NCI-H146 treated with DMSO at 0.1 percent for 48 hours (cell line): ENCODE measurements around the gene SDCCAG8.
A peak's percentile ranks its signal among the peaks of the same experiment; 100 is the strongest.
"Not testable (repeated sequence)": the region's sequence is repeated elsewhere in the genome, so short reads cannot be mapped to it uniquely, and the experiment has no call there.

Source experiments
- DNase-seq: peaks from one replicate; lab custom pipeline; 2025; ENCODE audit not compliant: unreplicated experiment; lab: John Stamatoyannopoulos, UW

SDCCAG8 gene

DNA sequence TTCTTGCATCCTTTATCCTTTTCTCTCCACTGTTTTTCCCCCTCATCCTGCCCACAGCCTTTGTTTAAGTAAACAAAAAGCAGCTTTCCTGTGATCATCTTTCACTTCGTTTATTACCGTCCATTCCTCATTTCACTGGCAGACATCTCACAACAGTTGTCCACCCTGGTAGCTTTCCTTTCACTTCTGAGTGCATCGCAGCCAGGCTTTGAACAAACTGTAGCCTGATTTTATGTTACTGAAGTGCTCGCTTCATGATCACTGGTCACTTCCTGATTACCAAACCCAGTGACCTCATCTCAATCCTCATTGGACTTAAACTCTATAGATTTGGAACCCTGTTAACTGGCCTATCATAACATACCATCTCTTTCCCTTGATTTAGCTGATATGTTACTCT, 67.7 kb downstream of the SDCCAG8 start:
- DNase-seq: no peak

DNA sequence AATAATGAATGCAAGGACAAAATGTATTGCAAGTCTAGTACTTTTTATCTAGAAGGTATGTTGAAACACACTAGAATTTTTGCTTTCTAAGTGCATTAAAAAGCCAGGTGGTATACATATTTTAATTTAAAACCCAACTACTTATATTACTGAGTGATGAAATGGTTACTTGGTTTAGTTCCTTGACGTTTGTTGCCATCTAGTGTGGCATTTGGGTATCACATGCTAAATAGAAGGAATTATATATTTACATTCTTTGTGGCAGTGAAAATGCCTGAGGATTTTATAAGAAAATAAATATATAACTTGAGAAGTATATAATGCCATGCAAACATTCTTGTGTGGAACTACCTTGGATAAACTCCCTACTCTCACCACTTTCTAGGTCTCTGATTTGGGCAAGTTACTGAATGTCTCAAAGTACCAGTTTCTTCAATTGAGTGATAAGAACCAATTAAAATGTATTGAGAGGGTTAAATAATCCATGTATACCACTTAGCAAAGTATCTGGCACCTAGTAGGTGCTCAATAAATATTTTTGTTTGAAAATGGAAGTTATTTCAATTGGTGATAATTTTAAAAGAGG, 69.6 kb downstream of the SDCCAG8 start:
- peak; percentile 22 for DNase-seq

DNA sequence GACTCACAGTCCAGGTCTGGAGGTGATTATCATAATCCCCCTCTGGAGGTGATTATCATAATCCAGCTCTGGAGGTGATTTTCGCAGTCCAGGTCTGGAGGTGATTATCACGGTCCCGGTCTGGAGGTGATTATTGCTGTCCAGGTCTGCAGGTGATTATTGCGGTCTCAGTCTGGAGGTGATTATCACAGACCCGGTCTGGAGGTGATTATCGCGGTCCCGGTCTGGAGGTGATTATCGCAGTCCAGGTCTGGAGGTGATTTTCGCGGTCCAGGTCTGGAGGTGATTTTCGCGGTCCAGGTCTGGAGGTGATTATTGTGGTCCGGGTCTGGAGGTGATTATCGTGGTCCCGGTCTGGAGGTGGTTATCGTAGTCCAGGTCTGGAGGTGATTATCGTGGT, 76.6 kb downstream of the SDCCAG8 start:
- DNase-seq: no peak

DNA sequence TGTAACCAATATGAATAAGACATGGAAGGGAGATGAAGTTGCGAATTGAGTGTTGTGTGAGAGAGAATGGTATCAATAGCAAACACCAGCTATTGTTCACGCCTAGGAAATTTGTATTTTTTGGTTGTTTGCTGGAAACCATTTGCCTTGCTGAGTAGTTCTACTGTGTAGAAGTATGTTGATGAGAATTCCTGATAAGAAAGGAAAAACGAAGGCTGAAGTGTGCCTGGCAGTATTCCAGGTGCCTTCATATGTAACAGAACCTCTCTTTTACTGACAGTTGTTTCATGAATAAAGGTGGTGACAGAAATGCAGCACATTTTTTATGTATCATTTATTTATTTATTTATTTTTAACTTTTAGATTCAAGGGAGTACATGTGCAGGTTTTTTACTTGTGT, 79.5 kb downstream of the SDCCAG8 start:
- DNase-seq: no peak

DNA sequence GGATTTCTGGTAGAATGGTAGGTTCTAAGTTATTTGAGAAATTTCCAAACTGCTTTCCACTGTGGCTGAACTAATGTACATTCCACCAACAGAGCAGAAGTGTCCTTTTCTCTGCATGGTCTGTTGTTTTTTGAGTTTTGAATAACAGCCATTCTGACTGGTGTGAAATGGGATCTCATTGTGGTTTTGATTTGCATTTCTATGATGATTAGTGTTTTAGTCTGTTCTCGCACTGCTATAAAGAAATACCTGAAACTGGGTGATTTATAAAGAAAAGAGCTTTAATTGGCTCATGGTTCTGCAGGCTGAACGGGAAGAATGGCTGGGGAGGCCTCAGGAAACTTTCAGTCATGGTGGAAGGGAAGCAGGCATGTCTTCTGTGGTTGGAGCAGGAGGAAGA, 80.3 kb downstream of the SDCCAG8 start:
- no peak for DNase-seq

DNA sequence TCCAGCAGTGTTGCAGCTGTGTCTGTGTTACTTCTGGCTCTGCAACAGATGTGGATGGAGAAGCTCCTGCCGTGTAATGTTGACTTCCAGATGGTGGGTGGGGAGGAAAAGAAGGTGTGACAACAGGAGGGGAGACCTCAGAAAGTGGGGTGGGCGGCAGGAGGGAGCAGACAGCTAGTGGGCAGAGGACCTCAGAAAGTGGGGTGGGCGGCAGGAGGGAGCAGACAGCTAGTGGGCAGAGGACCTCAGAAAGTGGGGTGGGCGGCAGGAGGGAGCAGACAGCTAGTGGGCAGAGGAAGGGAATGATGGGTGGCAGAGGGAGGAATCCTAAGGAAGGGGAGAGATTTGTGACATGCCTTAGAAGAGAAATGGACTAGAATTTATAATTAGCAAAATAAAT, 83.0 kb downstream of the SDCCAG8 start:
- not testable (repeated sequence) for DNase-seq

DNA sequence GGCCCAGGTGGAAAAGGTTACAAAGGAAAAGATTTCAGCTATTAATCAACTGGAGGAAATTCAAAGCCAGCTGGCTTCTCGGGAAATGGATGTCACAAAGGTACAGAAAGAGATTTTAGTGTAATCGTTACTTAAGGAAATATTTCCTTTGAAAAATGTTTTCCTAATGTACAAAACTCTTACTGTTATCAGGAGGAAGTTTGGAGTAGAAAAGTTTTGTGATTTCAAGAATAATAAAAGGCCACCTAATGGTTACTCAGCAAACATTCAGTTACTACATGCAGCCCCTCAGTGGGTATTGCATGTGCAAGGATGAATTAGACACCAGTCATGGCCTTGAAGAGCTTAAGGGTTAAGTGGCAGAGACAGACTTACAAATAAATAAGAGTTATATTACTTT, 85.2 kb downstream of the SDCCAG8 start:
- DNase-seq: no peak

DNA sequence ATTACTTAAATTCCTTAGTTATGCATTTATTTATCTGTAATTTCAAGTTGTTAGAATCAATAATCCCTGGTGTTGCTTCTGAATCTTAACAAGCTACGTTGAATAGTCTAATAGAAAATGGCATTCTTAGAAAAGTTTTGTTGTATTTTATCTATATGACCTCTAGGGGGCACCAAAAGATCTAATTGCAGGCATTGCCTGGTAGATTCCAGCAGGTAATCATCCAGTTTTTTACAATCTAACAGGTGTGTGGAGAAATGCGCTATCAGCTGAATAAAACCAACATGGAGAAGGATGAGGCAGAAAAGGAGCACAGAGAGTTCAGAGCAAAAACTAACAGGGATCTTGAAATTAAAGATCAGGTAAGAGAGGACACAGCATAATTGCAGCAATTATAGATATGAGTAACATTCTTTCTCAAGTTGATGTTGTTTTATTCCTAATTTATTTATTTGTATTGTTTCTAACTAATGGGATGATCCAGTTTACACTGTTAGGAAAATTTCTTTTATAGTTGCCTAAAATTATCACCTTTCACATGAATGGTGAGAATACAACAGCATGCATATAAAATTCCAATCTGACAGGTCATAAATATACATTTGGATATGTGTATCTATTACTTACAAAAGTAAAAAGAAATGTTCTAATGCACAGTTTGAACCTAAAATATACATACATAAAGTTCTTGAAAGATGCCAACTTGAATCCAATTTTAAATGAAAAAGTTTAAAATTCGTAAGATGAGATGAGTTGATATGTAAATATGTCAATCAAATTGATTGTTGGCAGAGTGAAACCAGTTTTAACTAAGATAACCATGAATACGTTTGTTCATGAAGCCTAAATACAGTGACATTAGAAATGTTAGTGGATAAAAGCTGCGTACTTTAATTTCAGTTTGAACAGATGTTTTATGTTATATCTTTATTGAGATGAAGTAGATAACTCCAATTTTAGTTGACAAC, 88.4 kb downstream of the SDCCAG8 start:
- DNase-seq: peak; percentile 56

DNA sequence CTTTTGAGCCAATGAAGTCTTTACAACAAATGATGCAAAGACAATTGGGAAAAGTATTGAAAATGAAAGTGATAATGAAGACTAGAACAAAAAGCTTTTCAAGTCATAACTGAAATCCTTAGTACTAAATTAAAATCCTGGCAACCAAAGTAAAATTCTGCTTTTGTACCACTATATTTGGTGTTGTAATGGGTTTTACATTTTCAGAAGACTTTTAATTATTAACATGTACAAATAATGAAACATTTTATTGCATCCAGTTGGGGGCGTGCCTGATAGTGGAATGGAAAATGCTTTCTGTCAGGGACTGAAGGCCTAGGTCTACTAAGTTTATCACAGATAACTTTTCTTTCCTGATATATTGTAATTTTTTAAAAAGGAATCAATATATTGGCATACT, 89.4 kb downstream of the SDCCAG8 start:
- no peak for DNase-seq

DNA sequence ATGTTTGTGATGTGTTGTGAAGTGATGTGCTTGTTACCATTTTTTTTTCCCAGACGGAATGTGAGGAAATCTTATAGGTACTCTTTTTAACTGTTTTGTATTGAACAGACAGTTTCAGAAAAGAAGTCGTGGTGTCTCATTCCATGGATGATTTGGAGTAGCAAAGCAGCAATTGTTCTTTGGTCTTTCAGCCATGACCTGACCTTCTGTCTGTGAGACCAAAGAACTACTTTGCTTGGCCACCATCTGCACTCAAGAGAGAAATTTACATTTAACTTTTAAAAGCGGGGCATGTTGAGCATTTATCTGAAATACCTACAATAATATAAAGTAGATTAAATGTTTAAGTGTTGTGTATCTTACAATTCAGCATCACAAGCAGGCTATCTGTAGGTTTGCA, 90.2 kb downstream of the SDCCAG8 start:
- no peak for DNase-seq

DNA sequence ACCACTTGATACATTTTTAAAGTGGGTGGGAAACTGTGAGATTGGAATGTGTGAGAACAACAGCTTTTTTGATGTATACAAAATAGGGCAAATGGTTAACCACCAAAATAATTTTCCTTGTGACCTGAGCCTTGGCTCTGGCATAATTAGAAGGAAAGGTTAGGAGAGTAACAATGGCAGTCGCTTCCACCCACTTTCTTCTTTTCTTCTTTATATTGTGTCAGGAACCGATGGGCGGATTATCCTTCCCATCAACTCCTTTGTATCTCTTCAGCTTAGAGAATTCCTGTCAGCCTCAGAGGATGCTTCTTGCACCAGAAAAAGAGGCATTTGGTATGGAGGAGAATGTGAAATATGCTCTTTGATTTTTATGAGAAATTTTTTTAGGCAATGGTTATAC, 90.6 kb downstream of the SDCCAG8 start:
- no peak for DNase-seq

DNA sequence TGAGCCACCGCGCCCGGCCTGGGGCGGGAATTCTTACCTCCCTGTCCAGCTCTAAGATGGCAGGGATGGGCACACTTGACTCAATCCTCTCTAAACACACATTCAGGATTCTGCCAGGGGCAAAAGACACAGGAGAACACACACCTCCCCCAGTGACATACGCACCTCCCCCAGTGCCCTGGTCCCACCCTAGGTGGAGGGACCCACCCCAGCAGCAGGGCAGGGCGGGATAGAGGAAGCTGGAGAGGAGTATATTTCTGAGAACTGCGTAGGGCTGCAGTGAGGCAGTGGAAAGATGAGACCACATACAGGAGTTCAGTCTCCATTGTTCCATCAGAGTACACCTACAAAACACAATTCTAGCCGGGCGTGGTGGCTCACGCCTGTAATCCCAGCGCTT, 92.5 kb downstream of the SDCCAG8 start:
- DNase-seq: no peak

DNA sequence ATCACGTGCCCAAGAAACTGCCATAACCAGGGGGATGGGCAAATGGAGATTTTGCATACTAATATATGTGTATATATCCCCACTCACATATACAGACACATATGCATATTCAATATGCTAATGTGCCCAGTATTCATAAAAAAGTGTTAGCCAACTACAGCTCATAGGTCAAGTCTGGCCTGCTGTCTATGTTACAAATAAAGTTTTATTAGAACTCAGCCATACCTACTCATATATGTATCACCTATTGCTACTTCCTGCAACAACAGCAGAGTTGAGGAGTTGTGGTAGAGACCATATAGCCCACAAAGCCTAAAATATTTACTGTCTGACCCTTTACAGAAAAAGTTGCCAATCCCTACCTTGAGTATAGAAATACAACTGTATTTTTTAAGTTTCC, 93.3 kb downstream of the SDCCAG8 start:
- no peak for DNase-seq

DNA sequence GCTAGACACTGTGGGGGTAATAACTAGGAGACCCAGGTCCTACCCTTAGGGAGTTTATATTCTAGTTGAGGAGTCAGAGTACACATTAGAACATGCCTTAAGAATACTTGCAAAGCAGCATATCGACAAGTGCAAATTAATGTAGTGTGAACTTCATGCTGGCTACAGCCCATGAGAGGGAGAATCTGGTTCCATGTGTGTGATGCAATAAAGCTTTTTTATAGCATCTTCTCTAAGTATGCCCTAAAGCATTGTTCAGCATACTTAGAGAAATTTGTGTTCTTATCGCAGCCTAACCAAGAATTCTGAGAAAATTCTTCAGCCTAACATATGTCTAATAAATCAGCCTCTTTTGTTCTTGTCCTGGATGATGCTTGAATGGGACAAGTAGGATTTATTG, 95.5 kb downstream of the SDCCAG8 start:
- no peak for DNase-seq

DNA sequence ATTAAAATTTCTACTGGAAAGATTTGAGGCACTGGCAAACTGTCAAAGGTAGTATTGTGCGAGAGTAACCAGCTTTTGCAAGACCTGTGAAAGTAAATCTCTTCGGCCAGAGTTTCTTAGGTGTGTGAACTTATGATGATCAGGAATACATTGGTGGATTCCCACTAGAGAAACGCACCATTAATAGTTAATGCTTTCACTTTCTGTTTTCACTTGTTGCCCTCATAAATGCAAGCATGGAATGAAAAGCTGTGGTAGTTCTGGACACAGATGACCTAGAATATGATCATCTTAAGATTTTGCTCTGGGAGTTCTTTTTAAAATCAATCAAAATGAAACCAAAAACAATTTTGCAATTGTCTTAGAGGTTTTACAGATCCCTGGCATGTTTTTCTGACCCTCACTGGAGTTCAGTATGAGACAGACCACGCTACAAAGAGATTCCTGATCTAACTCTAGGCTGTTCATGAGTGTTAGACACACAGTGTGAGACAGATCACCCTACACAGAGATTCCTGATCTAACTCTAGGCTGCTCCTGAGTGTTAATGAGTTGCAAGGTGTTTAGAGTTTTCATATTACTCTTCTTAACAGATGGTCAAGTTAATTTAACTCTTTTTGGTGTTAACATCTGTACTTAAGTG, 98.8 kb downstream of the SDCCAG8 start:
- no peak for DNase-seq

DNA sequence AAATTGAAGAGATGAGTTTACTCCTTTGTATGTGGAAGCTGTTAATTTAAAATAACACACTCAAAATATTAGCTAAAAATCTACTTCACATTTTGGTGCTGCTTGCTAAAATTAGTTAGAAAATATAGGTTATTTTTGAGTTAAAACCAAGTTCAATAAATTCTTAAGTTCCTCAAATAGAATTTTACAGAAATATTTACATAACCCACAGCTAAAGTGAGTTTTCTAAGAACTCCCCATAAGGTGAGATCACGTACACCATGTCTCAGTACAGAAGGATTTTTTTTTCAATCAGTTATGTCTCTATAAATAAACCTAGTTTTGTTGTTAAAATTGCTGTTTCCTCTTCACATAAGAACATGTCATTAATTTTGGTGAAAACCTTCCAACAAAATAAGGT, 108.0 kb downstream of the SDCCAG8 start:
- DNase-seq: no peak

DNA sequence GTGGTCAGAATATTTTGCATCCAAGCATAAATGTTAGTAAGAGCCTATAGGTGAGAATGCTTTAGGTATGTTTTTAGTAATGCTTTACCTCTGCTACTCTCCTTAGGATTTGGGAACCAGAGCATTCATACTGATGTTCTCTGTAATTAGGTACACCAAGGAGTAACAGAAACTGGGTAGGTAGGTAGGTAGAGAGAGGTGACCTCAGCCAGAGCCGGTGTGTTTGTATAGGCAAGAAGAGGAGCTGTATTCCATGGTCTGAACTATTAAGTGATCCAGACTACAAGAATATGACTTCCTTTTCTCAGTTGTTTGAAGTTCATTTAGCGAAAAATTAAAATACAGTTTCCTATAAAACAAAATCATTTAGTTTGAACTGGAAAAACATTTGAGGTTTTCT, 108.5 kb downstream of the SDCCAG8 start:
- DNase-seq: no peak

DNA sequence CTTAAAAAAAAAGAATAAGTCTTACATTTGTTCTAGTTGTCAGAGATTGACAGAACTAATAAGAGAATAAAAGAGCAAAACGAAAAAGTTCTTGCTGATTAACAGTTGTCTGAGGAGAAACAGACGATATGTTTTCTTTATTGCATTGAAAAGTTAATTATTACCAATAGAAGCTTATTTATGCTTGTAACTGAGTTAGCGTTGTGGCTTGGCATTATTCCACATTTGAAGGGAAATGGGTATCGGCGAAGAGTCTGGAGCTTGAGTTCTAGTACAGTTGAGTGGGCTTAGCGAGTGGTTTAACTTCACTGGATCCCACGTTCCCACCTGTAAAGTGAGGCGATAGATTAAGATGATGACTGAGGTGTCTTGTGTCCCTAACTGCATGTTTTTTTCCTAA, 109.0 kb downstream of the SDCCAG8 start:
- no peak for DNase-seq

DNA sequence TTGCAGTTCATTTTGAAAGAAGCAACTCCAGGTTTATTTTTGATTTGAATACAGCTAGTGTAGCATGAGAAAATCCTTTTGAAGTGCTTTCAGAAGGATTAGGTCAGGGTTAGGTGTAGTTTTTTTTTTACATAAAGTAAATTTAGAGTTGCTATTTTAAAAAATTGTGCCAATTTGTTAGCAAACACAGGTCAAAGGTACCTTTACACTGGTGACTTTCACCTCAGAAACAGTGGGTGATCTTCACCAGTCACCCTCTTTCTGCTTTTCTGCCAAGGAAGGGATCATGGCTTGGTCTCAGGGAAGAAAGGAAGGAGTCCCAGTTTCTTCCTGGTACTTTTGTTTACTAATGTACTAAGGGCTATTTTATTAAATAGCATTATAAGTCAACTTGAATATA, 111.5 kb downstream of the SDCCAG8 start:
- no peak for DNase-seq

DNA sequence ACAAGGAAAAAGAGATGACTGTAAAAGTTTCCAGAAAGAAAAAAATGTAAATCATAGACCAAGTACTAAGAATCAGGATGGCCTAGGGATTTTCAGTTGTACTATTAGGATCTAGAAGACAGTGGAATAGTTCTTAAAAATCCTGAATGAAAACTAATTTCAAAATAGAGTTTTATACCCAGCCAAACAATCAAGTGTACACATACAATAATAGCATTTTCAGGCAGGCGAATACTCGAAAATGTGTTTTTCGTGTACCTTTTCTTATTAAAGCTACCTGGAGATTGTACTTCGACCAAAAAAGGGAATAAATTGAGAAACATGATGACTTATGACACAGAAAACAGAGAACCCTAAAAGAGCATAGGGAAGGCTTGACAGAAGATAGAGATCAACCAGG, 118.6 kb downstream of the SDCCAG8 start:
- DNase-seq: no peak

DNA sequence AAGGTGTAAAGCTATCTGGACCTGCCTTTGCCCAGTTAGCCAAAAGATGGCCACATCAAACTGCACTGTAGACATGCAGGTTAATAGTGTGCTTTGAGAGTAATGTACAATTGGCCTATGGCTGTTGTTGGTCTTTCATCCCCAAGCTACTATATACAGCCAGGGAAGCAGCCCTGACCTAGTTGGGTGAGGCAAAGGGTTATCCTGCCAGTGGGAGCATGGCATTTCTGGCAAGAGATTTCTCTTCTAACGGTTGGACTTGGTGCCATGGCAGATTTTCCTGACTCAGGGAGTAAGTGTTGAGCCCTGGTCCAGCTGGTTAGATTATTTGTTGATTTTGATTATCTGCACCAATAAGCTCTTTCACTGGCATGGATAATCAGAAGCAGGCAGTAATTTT, 119.8 kb downstream of the SDCCAG8 start:
- DNase-seq: no peak

DNA sequence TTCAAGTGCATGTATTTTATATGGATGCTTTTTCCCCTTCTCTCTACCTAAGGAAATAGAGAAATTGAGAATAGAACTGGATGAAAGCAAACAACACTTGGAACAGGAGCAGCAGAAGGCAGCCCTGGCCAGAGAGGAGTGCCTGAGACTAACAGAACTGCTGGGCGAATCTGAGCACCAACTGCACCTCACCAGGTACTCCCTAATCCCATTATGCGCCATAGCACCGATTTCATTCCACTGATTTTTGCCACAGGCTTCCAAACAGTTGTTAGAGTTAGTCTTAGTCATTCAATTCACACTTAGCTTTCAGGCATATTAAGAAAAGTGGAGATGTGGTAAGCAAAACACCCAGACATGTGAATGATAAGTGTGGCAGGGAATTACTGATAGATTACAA, 122.8 kb downstream of the SDCCAG8 start:
- no peak for DNase-seq
